Brain microvascular endothelial cell (primary cell): ENCODE measurements around the gene LRP1B.
"Not testable (repeated sequence)": the region's sequence is repeated elsewhere in the genome, so short reads cannot be mapped to it uniquely, and the experiment has no call there.

Experiments used
- DNase-seq: peaks from one replicate; pipeline ENCODE4 v3.0.0-alpha.2; 2020
- H3K27ac ChIP-seq: fragments of 250-450 bp; sonication (Bioruptor Pico); 2 replicates; pipeline ENCODE4 v1.5.1; 2020; ENCODE audit warnings: mild to moderate bottlenecking, moderate library complexity
- H3K27me3 ChIP-seq: fragments of 250-450 bp; sonication (Bioruptor Pico); replicated peaks from 2 replicates; pipeline ENCODE4 v1.5.1; 2020; ENCODE audit warnings: mild to moderate bottlenecking
- H3K36me3 ChIP-seq: fragments of 250-450 bp; sonication (Bioruptor Pico); replicated peaks from 2 replicates; pipeline ENCODE4 v1.5.1; 2020; ENCODE audit warnings: mild to moderate bottlenecking
- H3K4me3 ChIP-seq: 2 replicates; pipeline ENCODE4 v1.5.1; 2011; ENCODE audit warnings: low read depth, mild to moderate bottlenecking, control low read depth, low read length, moderate library complexity
- in situ Hi-C: cut with HindIII; loops from 2 replicates; pipeline ENCODE4 v1.10.0; 2017; ENCODE audit warnings: low sequenced_read_pairs, low pct_ligation_motif_present
- TF ChIP-seq, protein P1 (sequence below): IDR thresholded peaks from 2 replicates; pipeline ENCODE4 v1.5.1; 2011; ENCODE audit warnings: low read depth, mild to moderate bottlenecking, moderate library complexity, low read length, control low read depth, inconsistent platforms; ENCODE audit errors: missing control alignments

LRP1B gene

DNA sequence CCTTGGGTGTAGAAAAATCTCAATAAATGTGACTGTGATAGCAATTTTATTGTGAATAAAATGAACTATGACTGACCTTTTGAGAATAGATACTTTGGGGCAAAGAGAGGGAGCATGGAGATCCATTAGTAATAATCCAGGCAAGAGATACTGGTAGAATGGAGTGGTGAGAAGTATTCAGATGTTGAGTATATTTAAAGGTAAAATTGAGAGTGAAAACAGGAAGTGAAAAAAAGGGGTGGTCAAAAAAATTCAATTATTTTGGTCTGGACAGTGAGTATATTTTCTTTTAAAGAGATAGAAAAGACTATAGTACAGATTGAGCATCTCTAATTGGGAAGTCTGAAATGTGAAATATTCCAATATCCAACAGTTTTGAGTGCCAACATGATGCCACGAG is 1835.0 kb downstream of the LRP1B start:
- no peaks in the 10 kb centered on the region for H3K36me3 ChIP-seq
- no peaks in the 10 kb centered on the region for H3K27me3 ChIP-seq
- no peak overlapping the region for H3K27ac ChIP-seq
- DNase-seq: no peak
- H3K4me3 ChIP-seq: no peak overlapping the region
- in situ Hi-C loops: no loop called here
- TF ChIP-seq, protein P1, sequence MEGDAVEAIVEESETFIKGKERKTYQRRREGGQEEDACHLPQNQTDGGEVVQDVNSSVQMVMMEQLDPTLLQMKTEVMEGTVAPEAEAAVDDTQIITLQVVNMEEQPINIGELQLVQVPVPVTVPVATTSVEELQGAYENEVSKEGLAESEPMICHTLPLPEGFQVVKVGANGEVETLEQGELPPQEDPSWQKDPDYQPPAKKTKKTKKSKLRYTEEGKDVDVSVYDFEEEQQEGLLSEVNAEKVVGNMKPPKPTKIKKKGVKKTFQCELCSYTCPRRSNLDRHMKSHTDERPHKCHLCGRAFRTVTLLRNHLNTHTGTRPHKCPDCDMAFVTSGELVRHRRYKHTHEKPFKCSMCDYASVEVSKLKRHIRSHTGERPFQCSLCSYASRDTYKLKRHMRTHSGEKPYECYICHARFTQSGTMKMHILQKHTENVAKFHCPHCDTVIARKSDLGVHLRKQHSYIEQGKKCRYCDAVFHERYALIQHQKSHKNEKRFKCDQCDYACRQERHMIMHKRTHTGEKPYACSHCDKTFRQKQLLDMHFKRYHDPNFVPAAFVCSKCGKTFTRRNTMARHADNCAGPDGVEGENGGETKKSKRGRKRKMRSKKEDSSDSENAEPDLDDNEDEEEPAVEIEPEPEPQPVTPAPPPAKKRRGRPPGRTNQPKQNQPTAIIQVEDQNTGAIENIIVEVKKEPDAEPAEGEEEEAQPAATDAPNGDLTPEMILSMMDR: no peak

DNA sequence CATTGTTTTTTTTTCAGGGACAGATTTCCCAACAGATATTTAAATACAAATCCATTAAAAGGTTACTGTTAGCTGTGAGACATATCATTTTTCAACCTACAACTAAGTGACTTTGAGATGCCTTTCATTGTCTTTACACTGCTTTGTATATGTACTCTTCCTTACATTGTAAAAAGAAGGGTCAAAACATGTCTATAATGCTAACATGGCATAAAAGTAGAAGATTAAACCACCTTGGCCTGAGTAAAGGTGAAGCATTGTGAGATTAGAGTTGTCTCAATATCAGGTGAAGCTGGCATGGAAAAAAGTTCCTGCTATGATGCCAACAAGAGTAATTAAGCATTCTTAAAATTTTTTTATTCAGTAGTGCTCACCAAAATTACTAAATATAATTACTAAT is 1842.1 kb downstream of the LRP1B start:
- no peak for DNase-seq
- in situ Hi-C loops: no loop called here
- no peak overlapping the region for H3K4me3 ChIP-seq
- TF ChIP-seq, protein P1: no peak
- no peak overlapping the region for H3K27ac ChIP-seq
- no peaks in the 10 kb centered on the region for H3K36me3 ChIP-seq
- no peaks in the 10 kb centered on the region for H3K27me3 ChIP-seq

DNA sequence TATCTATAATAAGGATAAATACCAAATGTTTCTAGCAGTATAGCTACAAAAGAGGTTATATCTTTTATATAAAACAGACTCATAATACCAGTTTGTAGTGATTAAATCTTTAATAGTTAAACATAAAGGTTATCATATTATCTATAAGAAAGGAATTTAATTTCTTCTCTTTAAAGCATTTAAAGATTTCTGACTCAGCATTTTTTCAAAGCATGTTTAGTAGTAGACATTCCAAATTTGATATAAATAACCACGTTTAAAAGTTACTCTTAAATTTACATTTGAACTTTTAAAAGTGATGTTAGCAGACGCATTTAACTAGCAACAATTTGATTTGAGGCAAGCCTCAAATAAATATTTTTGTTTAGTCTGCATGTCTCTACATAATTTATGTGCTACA is 1842.6 kb downstream of the LRP1B start:
- Histone ChIP-seq H3K27ac (no peak overlapping the region), H3K36me3 (no peaks in the 10 kb centered on the region), H3K27me3 (no peaks in the 10 kb centered on the region), H3K4me3 (no peak overlapping the region)
- in situ Hi-C loops: no loop called here
- DNase-seq: no peak
- TF ChIP-seq, protein P1: no peak

GRCh38 chr2:140286377-140286776 is 1844.4 kb downstream of the LRP1B start:
- TF ChIP-seq, protein P1: no peak
- in situ Hi-C loops: no loop called here
- Histone ChIP-seq H3K27ac (no peak overlapping the region), H3K36me3 (no peaks in the 10 kb centered on the region), H3K4me3 (no peak overlapping the region), H3K27me3 (no peaks in the 10 kb centered on the region)
- DNase-seq: no peak

- H3K27ac ChIP-seq, in situ Hi-C loops, DNase-seq: not testable (repeated sequence)
Observed at GRCh38 chr2:140277344-140277743, 1853.5 kb downstream of the LRP1B start.

DNA sequence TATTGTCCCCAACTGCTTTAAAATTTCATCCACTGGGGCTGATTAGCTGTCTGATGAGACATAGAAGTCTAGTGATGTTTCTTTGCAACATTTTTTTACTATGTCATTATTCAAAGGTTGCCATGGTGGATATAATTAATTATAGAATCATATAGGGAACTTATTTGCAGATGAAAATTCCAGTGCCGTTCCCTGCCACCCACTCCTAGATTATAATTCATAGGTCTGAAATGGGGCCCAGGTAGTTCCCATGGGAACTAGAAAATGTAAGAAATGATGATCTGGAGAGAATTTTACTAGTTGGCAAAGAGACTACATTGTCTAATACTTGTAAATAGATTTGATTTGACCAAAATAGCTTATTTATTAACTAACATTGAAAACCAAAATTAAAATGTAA is 1854.2 kb downstream of the LRP1B start:
- Histone ChIP-seq H3K4me3 (no peak overlapping the region), H3K27ac (no peak overlapping the region), H3K36me3 (no peaks in the 10 kb centered on the region), H3K27me3 (no peaks in the 10 kb centered on the region)
- in situ Hi-C loops: no loop called here
- DNase-seq: no peak
- TF ChIP-seq, protein P1: no peak

More at GRCh38 chr2:140277344-140277743, 1853.5 kb downstream of the LRP1B start:
- H3K4me3 ChIP-seq, H3K27me3 ChIP-seq, H3K36me3 ChIP-seq: not testable (repeated sequence)

DNA sequence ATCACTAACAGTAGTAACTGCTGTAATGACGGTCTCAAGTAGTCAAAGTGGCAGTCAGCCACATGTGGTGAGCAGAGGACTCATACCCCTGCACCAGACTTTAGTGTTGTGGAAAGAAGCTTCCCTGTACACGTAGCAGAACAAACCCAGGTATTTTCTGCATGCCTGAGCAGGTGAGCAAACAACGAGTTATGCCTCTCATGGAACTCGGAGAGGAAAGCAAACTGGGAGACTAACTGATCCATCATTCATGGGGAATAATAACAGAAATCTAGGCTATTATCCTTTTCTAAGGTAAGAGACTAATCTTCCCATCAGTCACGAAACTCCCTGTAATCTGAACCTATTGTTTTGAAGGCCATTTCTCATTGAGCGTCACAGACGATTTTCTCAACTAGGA is 1855.4 kb downstream of the LRP1B start:
- DNase-seq: no peak
- TF ChIP-seq, protein P1: no peak
- in situ Hi-C loops: no loop called here
- no peaks in the 10 kb centered on the region for H3K27me3 ChIP-seq
- no peak overlapping the region for H3K4me3 ChIP-seq
- no peak overlapping the region for H3K27ac ChIP-seq
- no peaks in the 10 kb centered on the region for H3K36me3 ChIP-seq
